Ishikawa (cell line): ENCODE measurements around the gene ARMH2.

Source experiments
- CEBPB ChIP-seq: IDR thresholded peaks from 2 replicates; pipeline ENCODE4 v1.6.1; 2012
- CREB1 ChIP-seq: IDR thresholded peaks from 2 replicates; pipeline ENCODE4 v1.6.1; 2012; ENCODE audit warnings: low read depth
- EGR1 ChIP-seq: IDR thresholded peaks from 2 replicates; pipeline ENCODE4 v1.6.1; 2012
- EP300 ChIP-seq: IDR thresholded peaks from 2 replicates; pipeline ENCODE4 v1.6.1; 2012; ENCODE audit warnings: borderline replicate concordance
- FOXM1 ChIP-seq: IDR thresholded peaks from 2 replicates; pipeline ENCODE4 v1.6.1; 2012; ENCODE audit warnings: low read depth, borderline replicate concordance
- MAX ChIP-seq: IDR thresholded peaks from 2 replicates; pipeline ENCODE4 v1.6.1; 2012
- NFIC ChIP-seq: IDR thresholded peaks from 2 replicates; pipeline ENCODE4 v1.6.1; 2012
- RAD21 ChIP-seq: IDR thresholded peaks from 2 replicates; pipeline ENCODE4 v1.6.1; 2012; ENCODE audit warnings: low read depth
- REST ChIP-seq: IDR thresholded peaks from 2 replicates; pipeline ENCODE4 v1.6.1; 2012; ENCODE audit warnings: low read depth, mild to moderate bottlenecking
- TAF1 ChIP-seq: IDR thresholded peaks from 2 replicates; pipeline ENCODE4 v1.6.1; 2012; ENCODE audit warnings: low read depth, mild to moderate bottlenecking
- TCF12 ChIP-seq: IDR thresholded peaks from 2 replicates; pipeline ENCODE4 v1.6.1; 2012; ENCODE audit warnings: low read depth
- TEAD4 ChIP-seq: IDR thresholded peaks from 2 replicates; pipeline ENCODE4 v1.6.1; 2012
- USF1 ChIP-seq: IDR thresholded peaks from 2 replicates; pipeline ENCODE4 v1.6.1; 2012
- YY1 ChIP-seq: IDR thresholded peaks from 2 replicates; pipeline ENCODE4 v1.6.1; 2012; ENCODE audit warnings: low read depth
- ZBTB7A ChIP-seq: IDR thresholded peaks from 2 replicates; pipeline ENCODE4 v1.6.1; 2012; ENCODE audit warnings: low read depth

The ARMH2 gene

GRCh38 chr6:24802271-24803059 lies 3.7 kb upstream of the ARMH2 start:
- TF ChIP-seq ZBTB7A (no peak), CEBPB (no peak), TCF12 (no peak), YY1 (no peak), EP300 (no peak), TEAD4 (no peak), NFIC (no peak), USF1 (no peak), FOXM1 (no peak), MAX (no peak), TAF1 (no peak), REST (no peak), EGR1 (no peak), RAD21 (no peak)

GRCh38 chr6:24799541-24799915 lies 811 bp upstream of the ARMH2 start:
- TF ChIP-seq CEBPB = no peak
- TF ChIP-seq REST = no peak
- TF ChIP-seq NFIC = no peak
- no peak for TF ChIP-seq EGR1
- TF ChIP-seq TCF12 = no peak
- no peak for TF ChIP-seq YY1
- TF ChIP-seq CREB1 = no peak
- no peak for TF ChIP-seq EP300
- no peak for TF ChIP-seq MAX
- no peak for TF ChIP-seq TEAD4
- no peak for TF ChIP-seq ZBTB7A
- TF ChIP-seq USF1 = no peak
- TF ChIP-seq FOXM1 = no peak

- no peak for TF ChIP-seq YY1
- no peak for TF ChIP-seq EP300
- TF ChIP-seq USF1 = no peak
- TF ChIP-seq FOXM1 = no peak
- TF ChIP-seq TAF1 = no peak
- no peak for TF ChIP-seq TEAD4
- TF ChIP-seq RAD21 = no peak
- TF ChIP-seq EGR1 = no peak
- no peak for TF ChIP-seq REST
- TF ChIP-seq CREB1 = no peak
- no peak for TF ChIP-seq ZBTB7A
These were observed 1.0 kb downstream of the ARMH2 start for GRCh38 chr6:24797596-24798216.
